Activated T-helper 1 cell treated with anti-CD3 and anti-CD28 coated beads, Interleukin-2, amount 50 U/mL, for 16 hours (primary cell): ENCODE measurements around the gene BAHD1.

Experiments used
- DNase-seq, 2 donors: peaks; one replicate each; pipeline ENCODE4 v3.0.0-alpha.2; 2020; ENCODE audit warnings: low read depth in 1 of 2, low spot score in 1 of 2

Gene BAHD1

DNA sequence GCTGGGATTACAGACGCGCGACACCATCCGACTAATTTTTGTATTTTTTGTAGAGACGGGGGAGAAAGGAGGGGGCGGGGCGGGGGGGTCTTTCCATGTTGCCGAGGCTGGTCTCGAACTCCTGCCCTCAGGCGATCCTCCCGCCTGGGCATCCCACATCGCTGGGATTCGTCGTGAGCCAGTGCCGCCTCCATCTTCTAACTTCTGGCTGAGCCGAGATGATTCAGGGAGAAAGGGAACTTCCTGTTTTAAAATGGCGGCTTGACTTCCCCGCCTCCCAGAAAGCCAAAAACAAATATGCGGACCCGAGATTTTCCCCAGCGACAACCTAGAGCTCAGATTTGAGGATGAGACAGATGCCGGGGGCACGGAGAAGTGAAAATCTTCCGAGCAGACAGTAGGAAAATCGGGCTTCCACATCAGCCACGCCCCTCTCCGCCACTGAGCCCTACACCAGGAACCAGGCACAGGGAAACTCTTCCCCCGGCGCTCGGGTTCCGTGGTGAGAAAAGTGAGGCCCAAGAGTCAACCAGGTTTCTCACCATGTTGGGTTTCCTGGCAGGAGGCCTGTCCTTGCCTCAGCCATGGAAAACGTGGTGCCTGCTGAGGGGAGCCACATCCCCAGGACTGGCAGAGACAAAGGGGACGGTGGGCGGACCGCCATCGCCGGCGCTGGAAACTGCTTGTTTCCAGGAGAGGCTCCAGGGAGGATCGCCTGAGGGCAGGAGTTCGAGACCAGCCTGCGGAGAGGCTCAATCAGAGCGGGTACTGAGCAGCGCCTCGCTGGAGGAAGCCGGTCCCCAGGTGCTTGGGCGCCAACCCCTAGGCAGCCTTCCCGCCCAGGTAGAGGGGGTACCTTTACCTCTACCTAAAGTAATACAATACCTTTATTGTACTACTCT lies 48.8 kb downstream of the BAHD1 start:
- no peak for DNase-seq

- DNase-seq, result peak in 1 of 2 donors; percentile 39
Observed at GRCh38 chr15:40493089-40493840, 52.5 kb downstream of the BAHD1 start.

DNA sequence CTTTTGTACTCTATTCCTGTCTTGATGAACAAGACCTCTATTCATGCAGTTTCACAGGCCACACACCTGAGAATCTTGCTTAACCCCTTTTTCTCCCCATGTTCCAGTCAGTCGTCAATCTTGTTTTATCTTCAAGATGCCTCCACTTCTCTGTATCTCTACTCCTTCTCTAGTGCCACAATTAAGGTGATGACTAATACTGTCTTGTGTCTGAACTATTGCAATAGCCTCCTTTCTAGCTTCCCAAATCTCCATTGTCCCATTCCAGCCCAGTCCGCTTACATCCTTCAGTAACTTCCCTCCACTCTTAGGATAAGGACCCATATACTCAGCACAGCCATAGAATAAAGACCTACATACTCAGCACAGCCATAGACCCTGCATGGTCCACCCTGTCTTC lies 54.8 kb downstream of the BAHD1 start:
- no peak for DNase-seq

- DNase-seq, result no peak
Observed at GRCh38 chr15:40498418-40498817, 57.7 kb downstream of the BAHD1 start.

- no peak for DNase-seq
Observed at GRCh38 chr15:40498891-40499290, 58.1 kb downstream of the BAHD1 start.

DNA sequence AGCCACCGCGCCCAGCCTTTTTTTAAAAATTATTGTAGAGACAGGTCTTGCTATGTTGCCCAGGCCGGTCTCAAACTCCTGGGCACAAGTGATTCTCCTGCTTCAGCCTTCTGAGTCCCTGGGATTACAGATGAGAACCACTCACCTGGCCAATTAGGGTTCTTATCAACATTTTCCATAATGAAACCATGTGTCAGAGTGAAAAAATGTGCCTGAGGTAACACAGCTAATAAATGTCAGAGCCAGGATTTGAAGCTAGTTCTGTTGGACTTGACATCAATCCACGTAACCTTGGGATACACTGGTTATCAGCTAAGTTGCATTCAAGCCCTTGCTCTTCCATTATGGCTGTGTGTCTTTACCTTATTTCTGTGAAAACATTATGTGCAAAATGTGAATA lies 59.2 kb downstream of the BAHD1 start:
- DNase-seq, result no peak

GRCh38 chr15:40500568-40501330 lies 60.0 kb downstream of the BAHD1 start:
- DNase-seq, result no peak

GRCh38 chr15:40501487-40501886 lies 60.7 kb downstream of the BAHD1 start:
- DNase-seq, result no peak

DNA sequence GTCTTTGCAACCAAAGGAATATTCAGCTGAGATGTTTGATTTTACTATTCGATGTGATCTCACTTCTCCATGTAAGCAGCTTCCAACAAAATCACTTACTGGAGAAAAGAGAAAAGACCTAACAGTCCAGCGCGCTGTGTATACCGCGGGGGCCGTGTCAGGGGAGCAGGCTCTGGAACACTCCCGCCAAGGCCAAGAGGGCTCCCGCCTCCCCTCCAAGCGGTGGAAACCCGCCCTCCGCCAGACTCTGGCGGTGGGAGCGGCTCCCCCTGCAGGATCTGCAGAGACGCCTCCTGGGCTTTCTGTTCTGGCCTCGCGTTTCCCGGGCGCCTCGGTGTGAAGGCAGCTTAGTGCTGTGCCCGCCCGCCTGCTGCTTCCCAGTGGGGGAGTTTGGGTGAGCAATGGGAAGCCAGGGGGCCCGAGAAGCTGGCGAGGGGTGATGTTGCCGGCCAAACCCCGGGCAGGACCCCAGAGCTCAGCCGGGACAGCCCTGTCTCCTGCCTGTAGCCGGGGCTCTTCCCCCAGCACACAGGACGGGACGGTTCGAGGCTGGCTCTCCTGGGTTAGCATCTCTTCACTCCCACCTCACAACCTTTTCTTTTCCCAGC lies 66.3 kb downstream of the BAHD1 start:
- peak; percentile 40 to 41 for DNase-seq

- no peak for DNase-seq
Observed at GRCh38 chr15:40508216-40508615, 67.5 kb downstream of the BAHD1 start.

DNA sequence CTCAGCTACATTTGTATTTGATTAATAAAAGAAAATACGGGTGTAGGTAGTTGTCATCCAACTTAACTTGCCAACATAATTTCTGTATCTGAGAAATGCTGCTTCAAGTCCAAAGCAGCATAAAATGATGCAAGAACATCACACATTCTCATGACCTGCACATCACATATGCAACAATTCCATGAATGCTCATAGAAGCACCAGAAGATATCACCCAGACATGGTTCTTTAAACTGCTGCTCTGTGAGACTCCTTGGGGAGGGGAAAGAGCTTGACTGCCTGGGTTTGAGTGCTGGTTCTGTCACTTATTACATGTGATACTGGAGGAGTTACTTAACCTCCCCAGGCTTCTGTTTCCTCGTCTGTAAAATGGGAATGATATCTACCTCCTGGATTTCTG lies 69.4 kb downstream of the BAHD1 start:
- no peak for DNase-seq

- no peak for DNase-seq
Observed at GRCh38 chr15:40511093-40511471, 70.3 kb downstream of the BAHD1 start.

DNA sequence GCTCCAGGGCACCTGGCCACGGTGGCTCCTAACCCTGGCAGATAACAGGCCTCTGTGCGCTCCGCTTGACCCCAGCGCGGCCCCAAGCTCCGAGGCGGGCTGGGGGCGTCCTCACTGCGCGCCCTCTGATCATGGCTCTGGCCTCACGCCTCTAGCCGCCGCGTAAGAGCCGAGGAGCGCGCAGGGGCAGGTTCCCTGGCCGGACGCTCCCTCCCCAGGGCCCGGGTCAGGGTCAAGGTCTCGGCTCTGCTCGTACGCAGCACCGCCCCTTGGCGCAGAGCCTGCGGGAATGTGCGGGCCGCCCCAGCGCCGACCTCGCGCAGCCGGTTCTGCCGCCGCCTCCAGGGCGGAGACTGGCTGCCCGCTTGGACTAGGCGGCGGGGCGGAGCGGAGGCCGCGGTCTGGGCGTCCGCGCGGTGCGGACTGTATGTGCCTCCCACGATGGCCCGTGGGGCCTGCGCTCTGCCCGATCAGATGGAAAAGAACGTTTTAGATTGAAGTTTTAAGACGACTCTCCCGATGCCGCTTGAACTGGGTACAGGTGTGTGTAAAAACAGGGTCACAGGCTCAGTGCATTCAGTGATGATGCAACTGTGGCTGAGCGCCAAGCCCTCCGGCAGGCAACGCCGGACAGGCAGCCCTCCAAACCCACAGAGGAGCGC lies 70.8 kb downstream of the BAHD1 start:
- DNase-seq, result no peak

DNA sequence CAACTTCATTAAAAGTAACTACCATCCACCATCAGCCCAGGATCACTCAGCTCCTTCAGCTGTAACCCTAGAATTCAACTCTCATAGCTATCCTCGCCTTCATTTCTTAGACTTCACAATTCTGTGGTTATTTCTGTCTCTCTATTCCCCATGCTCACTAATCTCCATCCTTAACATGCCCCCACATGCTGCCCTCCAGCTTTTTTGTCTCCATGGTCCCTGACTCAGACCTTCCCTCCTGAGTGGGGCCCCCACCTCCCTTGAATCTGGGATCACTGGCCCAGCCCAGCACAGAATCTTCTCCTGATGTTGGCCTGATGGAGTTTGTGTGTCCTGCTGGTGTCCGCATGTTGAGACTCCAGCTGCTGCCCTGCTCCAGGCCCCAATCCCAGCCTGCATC lies 71.7 kb downstream of the BAHD1 start:
- no peak for DNase-seq

GRCh38 chr15:40513609-40514008 lies 72.9 kb downstream of the BAHD1 start:
- no peak for DNase-seq

- no peak for DNase-seq
Observed at GRCh38 chr15:40516322-40516721, 75.6 kb downstream of the BAHD1 start.
